Right ventricle myocardium inferior (tissue), 1 donor: Measurements from ENCODE around the gene ASIC2. TPM values are rescaled to one million over a fixed set of nuclear protein-coding genes. Genes with fewer than 3 reads are reported as not detected.

Source experiments
- ATAC-seq: fragments of 200-7000 bp; cut with Tn5 transposase; one replicate; pipeline ENCODE4 v1.9.1; 2020; ENCODE audit warnings: mild to moderate bottlenecking, moderate library complexity
- DNase-seq: peaks from one replicate; pipeline ENCODE4 v3.0.0; 2021; ENCODE audit errors: missing footprints
- intact Hi-C: fragments of 100-400 bp; cut with DNase I; formaldehyde crosslinking; loops from one replicate; pipeline ENCODE4 v1.11.0; 2022
- total RNA-seq: library from RNA; stranded (reverse); fragmentation: NEBNext Ultra II Directional; extraction: Animal tissue kit (Norgen Biotek cat#: 25700); gene quantifications from one replicate; pipeline ENCODE4 v1.2.1, GENCODE V29; 2021
- donor health status: DM: no; HTN: yes; CAD: no; lungs with severe emphysema.

Gene ASIC2
- total RNA-seq, 1 donor from 2014 or later: not detected

- intact Hi-C loops: no loop called here
- no peak for DNase-seq
- no peak for ATAC-seq
These were observed 268.2 kb downstream of the ASIC2 start for GRCh38 chr17:33024688-33025486.

DNA sequence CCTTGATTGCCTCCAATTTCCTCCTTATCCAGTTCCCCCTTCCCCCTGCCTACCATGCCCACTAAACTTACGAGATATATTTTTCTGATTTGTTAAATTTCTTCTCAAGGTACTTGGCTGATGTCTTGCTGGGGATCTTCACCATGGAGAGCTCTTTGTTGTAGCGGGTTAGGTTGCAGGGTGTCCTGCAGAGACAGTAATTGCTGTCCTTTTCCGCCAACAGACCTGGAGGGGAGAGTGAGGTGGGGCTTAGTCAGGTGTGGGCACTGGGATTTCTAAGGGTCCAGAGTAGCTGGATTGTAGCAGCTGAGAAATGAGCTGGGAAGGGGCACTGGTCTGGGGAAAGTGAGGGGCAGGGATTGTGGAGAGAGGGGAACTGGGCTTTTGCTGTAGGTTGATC lies 269.3 kb downstream of the ASIC2 start:
- intact Hi-C loops: no loop called here
- no peak for DNase-seq
- no peak for ATAC-seq

GRCh38 chr17:33021731-33022408 lies 271.2 kb downstream of the ASIC2 start:
- intact Hi-C loops: no loop called here
- ATAC-seq (no peak), DNase-seq (no peak)

DNA sequence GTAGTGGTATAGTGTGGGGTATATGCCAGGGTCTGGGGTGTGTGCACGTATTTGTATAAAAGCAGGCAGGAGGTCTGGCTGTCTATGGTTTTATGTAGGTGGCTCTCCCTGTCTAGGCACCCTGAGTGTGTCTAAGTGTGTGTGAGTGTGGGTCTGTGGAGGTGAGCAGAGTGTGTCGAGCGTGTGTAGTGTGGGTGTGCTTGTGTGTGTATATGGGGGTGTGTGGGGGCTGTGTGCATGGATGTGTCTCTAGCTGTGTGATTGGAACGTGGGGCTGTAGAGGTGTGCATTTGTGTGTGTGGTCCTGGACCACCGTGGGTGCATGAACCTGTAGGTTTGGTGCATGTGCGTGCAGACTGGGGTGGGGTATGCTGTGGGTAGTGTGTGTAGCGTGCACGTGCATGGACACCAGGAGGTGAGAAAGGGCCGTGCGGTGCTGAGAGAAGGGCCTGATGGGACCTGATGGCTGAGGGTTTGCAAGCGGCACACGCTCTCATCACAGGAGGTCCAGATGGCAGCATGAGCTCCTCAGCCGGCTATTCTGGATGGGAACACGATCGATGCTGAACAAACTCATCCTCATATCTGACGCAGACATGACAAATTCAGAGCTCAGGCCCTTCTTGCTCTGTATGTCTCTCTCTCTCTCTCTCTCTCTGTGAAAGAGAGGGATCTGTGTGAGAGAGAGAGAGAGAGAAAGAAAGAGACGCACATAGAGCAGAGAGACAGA lies 273.8 kb downstream of the ASIC2 start:
- intact Hi-C loops: no loop called here
- no peak for ATAC-seq

GRCh38 chr17:33017366-33017765 lies 275.7 kb downstream of the ASIC2 start:
- ATAC-seq (no peak), DNase-seq (no peak)
- intact Hi-C loops: no loop called here

More for the DNA sequence above, 273.8 kb downstream of the ASIC2 start:
- no peak for DNase-seq

- intact Hi-C loops: no loop called here
- DNase-seq (no peak), ATAC-seq (no peak)
These were observed 276.2 kb downstream of the ASIC2 start for GRCh38 chr17:33016920-33017319.

DNA sequence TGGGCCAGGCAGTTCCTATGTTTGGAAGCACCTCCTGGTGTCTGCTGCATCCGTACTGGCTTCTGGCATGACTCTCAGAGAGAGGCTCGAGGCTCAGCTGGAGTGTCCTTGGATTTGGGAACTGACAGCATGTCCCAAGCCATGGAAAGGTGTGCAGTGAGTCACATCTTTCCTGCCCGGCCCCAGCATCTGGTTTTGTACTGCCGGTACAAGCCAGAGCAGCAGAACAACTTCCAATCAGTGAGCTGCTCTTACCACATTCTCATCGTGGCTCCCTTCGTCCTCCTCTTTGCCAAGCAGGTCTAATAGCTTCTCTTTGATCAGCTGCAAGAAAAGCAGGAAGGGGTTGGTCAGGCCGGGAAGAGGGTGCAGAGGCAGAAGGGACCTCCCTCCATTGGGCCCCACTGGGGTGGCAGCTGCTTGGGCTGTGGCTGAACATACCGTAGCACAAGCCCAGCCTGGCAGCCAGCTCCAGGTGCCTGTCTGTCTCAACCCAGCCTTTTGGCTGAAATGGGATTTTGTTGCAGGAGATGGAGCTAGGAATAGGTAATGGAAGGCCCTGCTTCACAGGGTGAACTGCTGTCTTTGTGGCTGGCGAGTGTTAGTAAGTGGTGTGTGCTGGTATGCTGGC lies 277.3 kb downstream of the ASIC2 start:
- no peak for ATAC-seq
- no peak for DNase-seq
- intact Hi-C loops: no loop called here

DNA sequence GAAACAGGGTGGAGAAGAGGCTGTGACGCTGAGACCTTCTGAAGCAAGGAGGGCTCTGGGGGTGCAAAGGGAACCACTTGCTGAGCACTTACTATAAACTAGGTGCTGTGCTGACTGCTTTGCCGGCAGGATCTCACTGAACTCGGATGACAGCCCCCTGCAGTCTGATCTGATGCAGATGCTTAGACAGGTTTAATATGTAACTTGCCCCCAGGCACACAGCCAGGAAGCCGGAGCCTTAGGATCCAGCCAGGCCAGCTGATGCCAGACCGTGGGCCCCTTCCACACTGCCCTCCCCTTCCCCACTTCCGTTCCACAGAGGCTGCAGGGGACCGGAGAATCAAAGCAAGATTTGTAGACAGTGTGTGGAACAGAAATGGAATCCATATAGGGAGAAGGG lies 278.3 kb downstream of the ASIC2 start:
- no peak for DNase-seq
- intact Hi-C loops: no loop called here
- no peak for ATAC-seq

DNA sequence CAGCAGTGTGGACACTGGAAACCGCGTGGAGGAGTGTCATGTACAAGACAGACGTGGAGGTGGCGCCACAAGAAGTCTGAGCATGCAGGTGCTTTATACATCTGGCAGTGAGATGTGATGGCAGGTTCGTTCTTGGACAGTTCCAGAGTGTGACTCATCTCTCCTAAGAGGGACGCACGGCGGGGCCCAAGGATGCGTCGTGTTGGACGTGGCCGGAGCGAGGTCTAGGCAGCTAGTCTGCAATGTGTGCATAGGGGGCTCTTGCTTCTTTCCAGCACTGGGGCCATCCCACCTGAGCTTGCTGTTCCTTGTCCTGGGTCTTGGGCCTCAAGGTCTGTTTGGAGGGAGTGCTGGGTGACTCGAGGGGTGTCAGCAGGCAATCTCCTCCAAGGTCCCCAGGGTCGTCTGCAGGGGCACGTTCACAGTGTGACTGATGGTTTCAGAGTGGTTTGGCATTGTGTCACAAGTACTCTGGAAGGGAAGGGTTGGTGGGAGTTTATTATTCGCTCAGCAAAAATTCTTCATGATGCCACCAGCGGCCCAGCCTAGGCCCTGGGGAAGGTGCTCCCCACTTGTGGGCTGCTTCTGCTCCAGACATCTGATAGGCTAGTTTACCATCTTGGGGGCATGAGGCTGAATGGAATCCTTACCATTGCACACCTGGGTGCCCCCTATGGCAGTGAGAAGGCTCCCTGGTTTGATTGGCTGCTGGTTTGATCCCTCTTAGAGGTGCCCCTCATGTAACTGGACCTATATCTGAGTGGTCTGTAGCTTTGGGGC lies 279.3 kb downstream of the ASIC2 start:
- ATAC-seq: no peak
- intact Hi-C loops: no loop called here
- DNase-seq: no peak

- intact Hi-C loops: no loop called here
- ATAC-seq (no peak), DNase-seq (no peak)
These were observed 280.5 kb downstream of the ASIC2 start for GRCh38 chr17:33012522-33013033.

GRCh38 chr17:33009636-33010035 lies 283.5 kb downstream of the ASIC2 start:
- intact Hi-C loops: no loop called here
- DNase-seq (no peak), ATAC-seq (no peak)

DNA sequence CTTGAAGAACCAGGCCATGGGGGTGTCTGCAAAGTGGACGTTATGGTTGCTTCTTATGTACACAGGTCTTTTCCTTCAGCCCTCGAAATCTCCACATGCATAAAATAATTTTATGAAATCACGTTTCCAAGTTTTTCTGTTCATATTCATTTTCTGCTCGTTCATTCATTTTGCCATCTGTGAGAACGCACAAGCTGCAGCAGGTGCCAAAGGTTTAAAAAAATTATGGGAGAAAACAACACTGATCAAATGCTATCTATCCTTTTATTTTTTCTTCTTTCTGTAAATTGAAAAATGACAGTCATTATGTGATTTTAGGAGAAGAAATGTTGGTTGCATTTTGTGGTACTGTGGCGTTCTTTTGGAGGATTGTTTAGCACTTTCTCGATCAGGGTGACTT lies 285.9 kb downstream of the ASIC2 start:
- ATAC-seq: no peak
- intact Hi-C loops: no loop called here
- DNase-seq: no peak

DNA sequence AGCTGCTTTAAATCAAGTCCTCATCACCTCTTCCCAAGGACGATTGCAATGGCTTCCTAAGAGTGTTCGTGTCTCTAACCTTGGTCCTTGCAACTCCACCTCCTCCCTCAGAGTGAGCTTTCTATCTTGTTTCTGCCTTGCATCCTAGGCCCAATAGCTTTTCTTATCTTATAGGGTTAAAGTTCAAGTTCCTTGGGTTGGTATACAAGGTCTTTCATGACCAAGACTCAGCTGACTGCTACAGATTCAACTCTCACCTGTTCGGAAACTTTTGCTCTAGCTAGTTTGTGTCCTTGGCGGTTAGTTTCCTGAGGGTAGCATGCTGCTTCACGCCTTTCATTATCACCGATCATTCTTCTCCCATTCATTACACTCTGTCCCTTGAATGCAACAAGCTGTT lies 290.8 kb downstream of the ASIC2 start:
- DNase-seq (no peak), ATAC-seq (no peak)
- intact Hi-C loops: no loop called here

GRCh38 chr17:32998887-32999228 lies 294.2 kb downstream of the ASIC2 start:
- ATAC-seq (no peak), DNase-seq (no peak)
- intact Hi-C loops: loop anchor here (5.0 kb wide), 1 partner anchor 217 kb away; no protein-coding TSS in a partner anchor

GRCh38 chr17:32998111-32998886 lies 294.8 kb downstream of the ASIC2 start:
- peak; percentile 84 for DNase-seq
- intact Hi-C loops: loop anchor here (5.0 kb wide), 1 partner anchor 216 kb away; no protein-coding TSS in a partner anchor
- ATAC-seq: peak; percentile 52

GRCh38 chr17:32995416-32996045 lies 297.6 kb downstream of the ASIC2 start:
- ATAC-seq: no peak
- intact Hi-C loops: loop anchor here (5.0 kb wide), 1 partner anchor 213 kb away; no protein-coding TSS in a partner anchor
- no peak for DNase-seq

DNA sequence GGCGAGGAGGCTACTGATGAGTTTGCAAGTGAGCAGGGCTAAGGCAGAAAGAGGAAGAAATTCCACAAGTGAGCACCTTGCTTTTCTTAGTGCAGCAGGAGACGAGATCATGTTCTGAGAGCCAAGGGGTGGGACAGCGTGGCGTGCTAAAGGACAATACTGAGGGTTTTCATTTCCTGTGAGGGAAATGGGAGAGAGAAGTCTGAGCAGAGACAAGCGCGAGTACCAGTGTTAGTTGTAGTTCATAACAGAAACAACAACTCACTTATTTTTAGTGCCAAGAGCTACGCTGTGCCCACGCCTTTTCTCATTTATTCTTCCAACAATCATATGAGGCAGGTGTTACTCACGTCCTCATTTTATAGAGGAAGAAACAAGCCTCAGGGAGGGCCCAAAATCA lies 299.1 kb downstream of the ASIC2 start:
- no peak for DNase-seq
- no peak for ATAC-seq
- intact Hi-C loops: no loop called here
